ENCODE results near the gene SREBF2.

- TF ChIP-seq CTCF (conservative IDR thresholded peaks at IDR 0.05; ENCODE audit: low read depth, low read length) (no peak), EZH2 (IDR thresholded peaks at IDR 0.05; ENCODE audit: low read length, unreplicated experiment) (no peak)
Observed at GRCh38 chr22:41818011-41818410, 14.9 kb upstream of the SREBF2 start.

Measured in PC-3 (cell line).